NB4 (cell line): ENCODE measurements around the gene RSU1.

Experiments used
- MYC ChIP-seq: IDR thresholded peaks from 2 replicates; pipeline ENCODE4 v1.6.1; 2011; ENCODE audit warnings: low read depth, low read length
- POLR2A ChIP-seq: IDR thresholded peaks from 2 replicates; pipeline ENCODE4 v1.6.1; 2011; ENCODE audit warnings: mild to moderate bottlenecking; ENCODE audit not compliant: insufficient read length; ENCODE audit errors: extremely low read depth
- TF ChIP-seq, protein P1 (sequence below): IDR thresholded peaks from one replicate; pipeline ENCODE4 v1.5.1; 2012; ENCODE audit warnings: low read depth, low read length
- TF ChIP-seq, protein P2 (sequence below): IDR thresholded peaks from 2 replicates; pipeline ENCODE4 v1.6.1; 2011; ENCODE audit warnings: low read depth, low read length

DNA sequence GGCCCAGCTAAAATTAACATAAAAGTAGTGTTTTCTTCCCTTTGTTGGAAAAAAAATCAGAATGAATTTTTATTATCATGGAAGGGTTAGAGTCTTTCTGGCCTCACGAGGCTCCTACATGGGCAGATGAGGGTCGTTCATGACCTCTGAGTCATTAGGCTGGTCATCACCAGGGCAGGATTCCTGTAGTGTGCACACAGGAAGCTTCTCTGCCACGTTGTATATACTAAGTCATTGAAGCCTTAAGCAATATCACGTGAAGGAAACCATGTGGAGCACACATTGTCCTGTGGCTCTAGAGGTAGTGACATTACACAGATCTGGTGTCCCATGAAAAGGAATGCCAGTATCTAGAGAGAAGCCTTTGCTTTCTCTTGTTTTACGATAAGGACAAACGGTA, 210.8 kb downstream of the RSU1 start:
- TF ChIP-seq, protein P1, sequence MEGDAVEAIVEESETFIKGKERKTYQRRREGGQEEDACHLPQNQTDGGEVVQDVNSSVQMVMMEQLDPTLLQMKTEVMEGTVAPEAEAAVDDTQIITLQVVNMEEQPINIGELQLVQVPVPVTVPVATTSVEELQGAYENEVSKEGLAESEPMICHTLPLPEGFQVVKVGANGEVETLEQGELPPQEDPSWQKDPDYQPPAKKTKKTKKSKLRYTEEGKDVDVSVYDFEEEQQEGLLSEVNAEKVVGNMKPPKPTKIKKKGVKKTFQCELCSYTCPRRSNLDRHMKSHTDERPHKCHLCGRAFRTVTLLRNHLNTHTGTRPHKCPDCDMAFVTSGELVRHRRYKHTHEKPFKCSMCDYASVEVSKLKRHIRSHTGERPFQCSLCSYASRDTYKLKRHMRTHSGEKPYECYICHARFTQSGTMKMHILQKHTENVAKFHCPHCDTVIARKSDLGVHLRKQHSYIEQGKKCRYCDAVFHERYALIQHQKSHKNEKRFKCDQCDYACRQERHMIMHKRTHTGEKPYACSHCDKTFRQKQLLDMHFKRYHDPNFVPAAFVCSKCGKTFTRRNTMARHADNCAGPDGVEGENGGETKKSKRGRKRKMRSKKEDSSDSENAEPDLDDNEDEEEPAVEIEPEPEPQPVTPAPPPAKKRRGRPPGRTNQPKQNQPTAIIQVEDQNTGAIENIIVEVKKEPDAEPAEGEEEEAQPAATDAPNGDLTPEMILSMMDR, result no peak
- no peak for TF ChIP-seq POLR2A
- TF ChIP-seq, protein P2, sequence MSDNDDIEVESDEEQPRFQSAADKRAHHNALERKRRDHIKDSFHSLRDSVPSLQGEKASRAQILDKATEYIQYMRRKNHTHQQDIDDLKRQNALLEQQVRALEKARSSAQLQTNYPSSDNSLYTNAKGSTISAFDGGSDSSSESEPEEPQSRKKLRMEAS, result no peak
- no peak for TF ChIP-seq MYC
